NB4 (cell line): ENCODE results near the gene DAP.

Source experiments
- CTCF ChIP-seq: IDR thresholded peaks from one replicate; pipeline ENCODE4 v1.5.1; 2012; ENCODE audit warnings: low read depth, low read length
- POLR2A ChIP-seq: IDR thresholded peaks from 2 replicates; pipeline ENCODE4 v1.6.1; 2011; ENCODE audit warnings: mild to moderate bottlenecking; ENCODE audit not compliant: insufficient read length; ENCODE audit errors: extremely low read depth

- TF ChIP-seq POLR2A, result no peak
- TF ChIP-seq CTCF, result no peak
Observed at GRCh38 chr5:10673017-10673389, 88.0 kb downstream of the DAP start.
